HG02588 (cell line): Measurements from ENCODE around the gene LYZ.
"Not testable (repeated sequence)": the region's sequence is repeated elsewhere in the genome, so short reads cannot be mapped to it uniquely, and the experiment has no call there.

ENCODE experiments used
- ATAC-seq: cut with Tn5 transposase; IDR thresholded peaks from one replicate; pipeline ENCODE4 v1.9.1; 2021; ENCODE audit warnings: mild to moderate bottlenecking, moderate library complexity; ENCODE audit not compliant: unreplicated experiment

Gene LYZ

GRCh38 chr12:69348162-69348938, at the start of gene LYZ:
Gene LYZ, plus strand, starts transcription at chr12:69348381. Its CDS starts 28 bp downstream, at chr12:69348409.
- ATAC-seq, result no peak

- ATAC-seq, result no peak
Observed at GRCh38 chr12:69298947-69299346, 49.2 kb upstream of the LYZ start.

- ATAC-seq, result no peak
Observed at GRCh38 chr12:69304284-69304683, 43.9 kb upstream of the LYZ start.

GRCh38 chr12:69309461-69309860, 38.7 kb upstream of the LYZ start:
- no peak for ATAC-seq

- ATAC-seq, result no peak
Observed at GRCh38 chr12:69313209-69313608, 35.0 kb upstream of the LYZ start.

- ATAC-seq, result not testable (repeated sequence)
Observed at GRCh38 chr12:69316784-69317183, 31.4 kb upstream of the LYZ start.

GRCh38 chr12:69317233-69317632, 30.9 kb upstream of the LYZ start:
- ATAC-seq, result not testable (repeated sequence)

GRCh38 chr12:69318225-69318624, 30.0 kb upstream of the LYZ start:
- no peak for ATAC-seq

GRCh38 chr12:69321351-69321750, 26.8 kb upstream of the LYZ start:
- ATAC-seq, result no peak

- peak; percentile 97 for ATAC-seq
Observed at GRCh38 chr12:69324797-69325466, 23.2 kb upstream of the LYZ start.

GRCh38 chr12:69328426-69328825, 19.8 kb upstream of the LYZ start:
- ATAC-seq, result no peak

GRCh38 chr12:69329669-69330428, 18.3 kb upstream of the LYZ start:
- no peak for ATAC-seq

GRCh38 chr12:69330475-69331473, 17.4 kb upstream of the LYZ start:
- peak; percentile 84 for ATAC-seq

GRCh38 chr12:69331519-69331908, 16.7 kb upstream of the LYZ start:
- ATAC-seq, result no peak

- no peak for ATAC-seq
Observed at GRCh38 chr12:69331909-69332684, 16.1 kb upstream of the LYZ start.

GRCh38 chr12:69332815-69333358, 15.3 kb upstream of the LYZ start:
- ATAC-seq, result no peak

- no peak for ATAC-seq
Observed at GRCh38 chr12:69334158-69334557, 14.0 kb upstream of the LYZ start.

- no peak for ATAC-seq
Observed at GRCh38 chr12:69337311-69338090, 10.7 kb upstream of the LYZ start.
